GM12801 (cell line): ENCODE measurements around the gene JAM3.

ENCODE experiments used
- CTCF ChIP-seq: IDR thresholded peaks from one replicate; pipeline ENCODE4 v1.5.1; 2011; ENCODE audit warnings: control low read depth; ENCODE audit not compliant: insufficient read length; ENCODE audit errors: extremely low read depth

Gene JAM3

GRCh38 chr11:134120921-134121526 is 52.2 kb downstream of the JAM3 start:
- no peak for TF ChIP-seq CTCF

GRCh38 chr11:134124660-134125451 is 56.0 kb downstream of the JAM3 start:
- TF ChIP-seq CTCF = no peak

- no peak for TF ChIP-seq CTCF
Observed at GRCh38 chr11:134125507-134125906, 56.6 kb downstream of the JAM3 start.

- TF ChIP-seq CTCF = no peak
Observed at GRCh38 chr11:134126217-134126822, 57.4 kb downstream of the JAM3 start.

GRCh38 chr11:134131628-134132244 is 62.9 kb downstream of the JAM3 start:
- no peak for TF ChIP-seq CTCF

GRCh38 chr11:134132808-134133207 is 63.9 kb downstream of the JAM3 start:
- TF ChIP-seq CTCF = no peak

GRCh38 chr11:134134167-134134566 is 65.3 kb downstream of the JAM3 start:
- TF ChIP-seq CTCF = no peak
